ENCODE measurements around the gene BTBD2.

DNA sequence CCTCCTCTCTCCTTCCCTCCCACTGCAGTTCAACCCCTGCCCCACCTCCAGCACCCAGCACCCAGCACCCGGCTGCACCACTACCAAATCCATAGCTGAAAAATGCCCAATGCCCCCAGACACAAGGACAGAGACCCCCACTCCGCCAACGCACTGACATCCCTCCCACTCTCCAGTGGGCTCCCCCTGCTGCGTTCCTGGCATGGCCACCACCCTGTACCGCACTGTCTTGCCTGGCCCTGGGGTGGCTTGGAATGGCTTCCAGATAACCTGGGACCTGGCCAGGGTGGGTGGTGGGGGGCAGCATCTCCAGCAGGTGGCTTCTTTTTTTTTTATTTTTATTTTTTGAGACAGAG, 41.3 kb upstream of the BTBD2 start:
- TF ChIP-seq CBX8 (IDR thresholded peaks at IDR 0.05; ENCODE audit: borderline replicate concordance, low read depth, low read length) (no peak), BACH1 (IDR thresholded peaks at IDR 0.05; ENCODE audit: low read length) (no peak), POLR2A (IDR thresholded peaks at IDR 0.05; ENCODE audit: control extremely low read depth in 1 of 2, low read depth in 2 of 2, low read length in 2 of 2) (no peak), TBP (IDR thresholded peaks at IDR 0.05; ENCODE audit: low read depth, low read length) (no peak), PHF8 (conservative IDR thresholded peaks at IDR 0.05; ENCODE audit: low read depth, low read length) (no peak), RAD21 (IDR thresholded peaks at IDR 0.05 in 1 of 2, conservative IDR thresholded peaks at IDR 0.05 in 1 of 2; ENCODE audit: low read depth in 2 of 2, low read length in 2 of 2) (no peak), BRCA1 (IDR thresholded peaks at IDR 0.05; ENCODE audit: low read depth, low read length) (no peak), RNF2 (IDR thresholded peaks at IDR 0.05; ENCODE audit: borderline replicate concordance, low read depth, low read length, missing control alignments, poor library complexity, severe bottlenecking) (no peak), FOSL1 (IDR thresholded peaks at IDR 0.05; ENCODE audit: insufficient read depth, low read depth, low read length) (no peak)
- TF ChIP-seq, protein P1, sequence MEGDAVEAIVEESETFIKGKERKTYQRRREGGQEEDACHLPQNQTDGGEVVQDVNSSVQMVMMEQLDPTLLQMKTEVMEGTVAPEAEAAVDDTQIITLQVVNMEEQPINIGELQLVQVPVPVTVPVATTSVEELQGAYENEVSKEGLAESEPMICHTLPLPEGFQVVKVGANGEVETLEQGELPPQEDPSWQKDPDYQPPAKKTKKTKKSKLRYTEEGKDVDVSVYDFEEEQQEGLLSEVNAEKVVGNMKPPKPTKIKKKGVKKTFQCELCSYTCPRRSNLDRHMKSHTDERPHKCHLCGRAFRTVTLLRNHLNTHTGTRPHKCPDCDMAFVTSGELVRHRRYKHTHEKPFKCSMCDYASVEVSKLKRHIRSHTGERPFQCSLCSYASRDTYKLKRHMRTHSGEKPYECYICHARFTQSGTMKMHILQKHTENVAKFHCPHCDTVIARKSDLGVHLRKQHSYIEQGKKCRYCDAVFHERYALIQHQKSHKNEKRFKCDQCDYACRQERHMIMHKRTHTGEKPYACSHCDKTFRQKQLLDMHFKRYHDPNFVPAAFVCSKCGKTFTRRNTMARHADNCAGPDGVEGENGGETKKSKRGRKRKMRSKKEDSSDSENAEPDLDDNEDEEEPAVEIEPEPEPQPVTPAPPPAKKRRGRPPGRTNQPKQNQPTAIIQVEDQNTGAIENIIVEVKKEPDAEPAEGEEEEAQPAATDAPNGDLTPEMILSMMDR (IDR thresholded peaks at IDR 0.05; ENCODE audit: control extremely low read depth in 1 of 3, insufficient read depth in 1 of 3, low read depth in 1 of 3, low read length in 3 of 3), result no peak
